ENCODE data around the gene NUPR1. TPM values are rescaled to one million over a fixed set of nuclear protein-coding genes. Genes with fewer than 3 reads are reported as not detected.
A peak's percentile ranks its signal among the peaks of the same experiment; 100 is the strongest.

The NUPR1 gene
- total RNA-seq, 1 donor from 2014 or later, result 3.8 TPM

- FAIRE-seq (no peak), DNase-seq (ENCODE audit: low read depth) (no peak)
- H3K4me1 Mint-ChIP-seq (ENCODE audit: low read depth, unreplicated experiment), result peaks cover 4% of the 10 kb centered on the region
- H3K79me2 ChIP-seq (ENCODE audit: insufficient read depth, low read length), result no peaks in the 10 kb centered on the region
- no peaks in the 10 kb centered on the region for H3K36me3 ChIP-seq (ENCODE audit: insufficient read depth, low read length)
- no peaks in the 10 kb centered on the region for H3K27me3 ChIP-seq (ENCODE audit: insufficient read depth, low read length)
- TF ChIP-seq EZH2 (IDR thresholded peaks at IDR 0.05; ENCODE audit: insufficient read depth, low read length) (no peak), CTCF (IDR thresholded peaks at IDR 0.05; ENCODE audit: insufficient read depth, low read depth, low read length) (no peak)
- H3K9ac ChIP-seq (ENCODE audit: low read length), result no peak overlapping the region
- H3K36me3 Mint-ChIP-seq (ENCODE audit: low read depth, unreplicated experiment), result no peaks in the 10 kb centered on the region
- H3K4me2 ChIP-seq (ENCODE audit: low read length), result no peak overlapping the region
- H3K27ac Mint-ChIP-seq (ENCODE audit: unreplicated experiment), result peak overlapping the region; percentile 58
- no peaks in the 10 kb centered on the region for H3K9me3 Mint-ChIP-seq (ENCODE audit: unreplicated experiment)
- no peak overlapping the region for H2AFZ ChIP-seq (ENCODE audit: low read depth, low read length)
- H3K27me3 Mint-ChIP-seq (ENCODE audit: low read depth, unreplicated experiment), result peaks cover 2% of the 10 kb centered on the region
- no peak overlapping the region for H3K27ac ChIP-seq (ENCODE audit: low read depth, low read length)
- no peak overlapping the region for H3K4me3 Mint-ChIP-seq (ENCODE audit: unreplicated experiment)
- peaks cover 2% of the 10 kb centered on the region for H3K4me1 ChIP-seq (ENCODE audit: insufficient read depth, low read length)
- H4K20me1 ChIP-seq (ENCODE audit: insufficient read depth, low read length), result no peaks in the 10 kb centered on the region
- no peaks in the 10 kb centered on the region for H3K9me3 ChIP-seq (ENCODE audit: insufficient read depth, low read depth, low read length)
- no peak overlapping the region for H3K4me3 ChIP-seq (ENCODE audit: insufficient read depth, low read depth, low read length)
Measured at GRCh38 chr16:28511801-28512789, 26.7 kb downstream of the NUPR1 start.

DNA sequence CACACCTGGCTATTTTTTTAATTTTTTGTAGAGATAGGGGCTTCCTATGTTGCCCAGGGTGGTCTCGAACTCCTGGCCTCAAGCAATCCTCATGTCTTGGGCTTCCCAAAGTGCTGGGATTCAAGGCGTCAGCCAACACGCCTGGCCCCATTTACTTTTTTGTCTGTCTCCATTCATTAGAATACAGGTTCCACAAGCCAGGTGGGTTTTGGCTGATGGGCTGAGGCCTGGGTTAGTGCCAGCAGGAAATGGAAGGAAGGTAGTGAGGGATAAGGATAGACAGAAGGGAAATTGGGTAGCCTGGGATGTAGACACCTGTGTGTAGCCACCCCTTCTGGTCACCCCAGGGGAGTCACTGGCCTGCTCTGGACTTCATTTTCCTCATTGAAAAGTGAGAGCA is 27.7 kb downstream of the NUPR1 start:
- Histone ChIP-seq H3K4me2 (ENCODE audit: low read length) (no peak overlapping the region), H3K9ac (ENCODE audit: low read length) (no peak overlapping the region), H3K9me3 (ENCODE audit: insufficient read depth, low read depth, low read length) (no peaks in the 10 kb centered on the region), H4K20me1 (ENCODE audit: insufficient read depth, low read length) (no peaks in the 10 kb centered on the region), H3K4me3 (ENCODE audit: insufficient read depth, low read depth, low read length) (no peak overlapping the region), H3K27me3 (ENCODE audit: insufficient read depth, low read length) (no peaks in the 10 kb centered on the region), H2AFZ (ENCODE audit: low read depth, low read length) (peak overlapping the region; percentile 18), H3K4me1 (ENCODE audit: insufficient read depth, low read length) (peaks cover 2% of the 10 kb centered on the region), H3K79me2 (ENCODE audit: insufficient read depth, low read length) (no peaks in the 10 kb centered on the region), H3K36me3 (ENCODE audit: insufficient read depth, low read length) (no peaks in the 10 kb centered on the region), H3K27ac (ENCODE audit: low read depth, low read length) (no peak overlapping the region)
- H3K36me3 Mint-ChIP-seq (ENCODE audit: low read depth, unreplicated experiment), result peaks cover 4% of the 10 kb centered on the region
- no peak overlapping the region for H3K4me3 Mint-ChIP-seq (ENCODE audit: unreplicated experiment)
- DNase-seq (ENCODE audit: low read depth) (no peak), FAIRE-seq (no peak)
- peaks cover 4% of the 10 kb centered on the region for H3K4me1 Mint-ChIP-seq (ENCODE audit: low read depth, unreplicated experiment)
- TF ChIP-seq EZH2 (IDR thresholded peaks at IDR 0.05; ENCODE audit: insufficient read depth, low read length) (no peak), CTCF (IDR thresholded peaks at IDR 0.05; ENCODE audit: insufficient read depth, low read depth, low read length) (no peak)
- H3K9me3 Mint-ChIP-seq (ENCODE audit: unreplicated experiment), result no peaks in the 10 kb centered on the region
- peaks cover 13% of the 10 kb centered on the region for H3K27me3 Mint-ChIP-seq (ENCODE audit: low read depth, unreplicated experiment)
- H3K27ac Mint-ChIP-seq (ENCODE audit: unreplicated experiment), result no peak overlapping the region
